Vagina (tissue), 2 donors: ENCODE data around the gene TTLL12. TPM values are rescaled to one million over a fixed set of nuclear protein-coding genes. Genes with fewer than 3 reads are reported as not detected.

Experiments used
- DNase-seq, 2 donors: peaks; one replicate each; pipeline ENCODE4 v3.0.0-alpha.2; 2017; ENCODE audit errors: extremely low spot score in 2 of 2
- H3K27ac ChIP-seq: fragments of 200-600 bp; sonication (generic); one replicate; pipeline ENCODE4 v1.5.1; 2019
- H3K27me3 ChIP-seq: fragments of 200-600 bp; sonication (generic); one replicate; pipeline ENCODE4 v1.5.1; 2019
- H3K36me3 ChIP-seq, 2 donors: fragments of 200-600 bp; sonication (generic); one replicate each; pipeline ENCODE4 v1.5.1; 2017 to 2019
- H3K4me1 ChIP-seq: fragments of 200-600 bp; sonication (generic); one replicate; pipeline ENCODE4 v1.5.1; 2019
- H3K4me3 ChIP-seq, 2 donors: fragments of 200-600 bp; sonication (generic); 1 replicate in 1 of 2; 2 replicates in 1 of 2; pipeline ENCODE4 v1.5.1; 2016 to 2019
- H3K9me3 ChIP-seq: fragments of 200-600 bp; sonication (generic); one replicate; pipeline ENCODE4 v1.5.1; 2019
- CTCF ChIP-seq, 3 experiments: fragments of 450-650 bp in 2 of 3; fragments of 200-600 bp in 1 of 3; sonication (generic) in 1 of 3; IDR thresholded peaks; one replicate each; pipeline ENCODE4 v1.5.1; 2017 to 2019; ENCODE audit warnings: antibody characterized with exemption in 3 of 3, mild to moderate bottlenecking in 2 of 3, moderate library complexity in 2 of 3
- POLR2A ChIP-seq, 2 donors: fragments of 450-650 bp; IDR thresholded peaks; one replicate each; pipeline ENCODE4 v1.6.1; 2017; ENCODE audit warnings: antibody characterized with exemption in 2 of 2, mild to moderate bottlenecking in 2 of 2, moderate library complexity in 2 of 2
- POLR2AphosphoS5 ChIP-seq, 2 donors: sonication (generic); formaldehyde crosslinking; IDR thresholded peaks; one replicate each; pipeline ENCODE4 v1.9.0; 2017; ENCODE audit warnings: antibody characterized with exemption in 2 of 2, mild to moderate bottlenecking in 2 of 2, low read depth in 1 of 2; ENCODE audit not compliant: insufficient read depth in 1 of 2
- intact Hi-C: fragments of 100-400 bp; cut with DNase I; formaldehyde crosslinking; loops from one replicate; pipeline ENCODE4 v1.15.1; 2023
- total RNA-seq: library from RNA; depleted of rRNA; stranded (reverse); fragments of >200 nt; gene quantifications from one replicate; pipeline ENCODE4 v1.2.3, GENCODE V29; 2016

The TTLL12 gene
- total RNA-seq, 1 donor from 2014 or later: 56.2 TPM

GRCh38 chr22:43179146-43179910 is 7.6 kb downstream of the TTLL12 start:
- no peak overlapping the region for H3K27ac ChIP-seq
- TF ChIP-seq CTCF (IDR thresholded peaks at IDR 0.05) (no peak), POLR2A (IDR thresholded peaks at IDR 0.05) (no peak), POLR2AphosphoS5 (IDR thresholded peaks at IDR 0.05; ENCODE audit: insufficient read depth in 1 of 2, low read depth in 1 of 2) (no peak)

GRCh38 chr22:43177479-43177878 is 9.5 kb downstream of the TTLL12 start:
- Histone ChIP-seq H3K36me3 (peaks cover 0 to 38% of the 10 kb centered on the region in 2 donors), H3K27me3 (no peaks in the 10 kb centered on the region), H3K4me1 (no peaks in the 10 kb centered on the region), H3K9me3 (no peaks in the 10 kb centered on the region), H3K27ac (no peak overlapping the region), H3K4me3 (no peak overlapping the region)
- no peak for TF ChIP-seq POLR2A (IDR thresholded peaks at IDR 0.05)
- no peak for TF ChIP-seq CTCF (IDR thresholded peaks at IDR 0.05)
- TF ChIP-seq POLR2AphosphoS5 (IDR thresholded peaks at IDR 0.05; ENCODE audit: insufficient read depth in 1 of 2, low read depth in 1 of 2): no peak
- no peak for DNase-seq
- intact Hi-C loops: no loop called here

More at GRCh38 chr22:43179146-43179910, 7.6 kb downstream of the TTLL12 start:
- Histone ChIP-seq H3K27me3 (no peaks in the 10 kb centered on the region), H3K36me3 (peaks cover 0 to 20% of the 10 kb centered on the region in 2 donors), H3K4me1 (peaks cover 6% of the 10 kb centered on the region), H3K9me3 (no peaks in the 10 kb centered on the region), H3K4me3 (no peak overlapping the region)
- intact Hi-C loops: no loop called here
- DNase-seq: no peak

- Histone ChIP-seq H3K36me3 (peaks cover 0 to 50% of the 10 kb centered on the region in 2 donors), H3K4me1 (no peaks in the 10 kb centered on the region), H3K9me3 (no peaks in the 10 kb centered on the region), H3K27ac (no peak overlapping the region), H3K27me3 (no peaks in the 10 kb centered on the region), H3K4me3 (no peak overlapping the region)
- TF ChIP-seq POLR2A (IDR thresholded peaks at IDR 0.05): no peak
- no peak for TF ChIP-seq POLR2AphosphoS5 (IDR thresholded peaks at IDR 0.05; ENCODE audit: insufficient read depth in 1 of 2, low read depth in 1 of 2)
- TF ChIP-seq CTCF (IDR thresholded peaks at IDR 0.05): no peak
- DNase-seq: no peak
- intact Hi-C loops: no loop called here
These were observed 10.8 kb downstream of the TTLL12 start for GRCh38 chr22:43176090-43176489.

GRCh38 chr22:43174941-43175531 is 11.9 kb downstream of the TTLL12 start:
- no peak overlapping the region for H3K27ac ChIP-seq
- DNase-seq: no peak
- TF ChIP-seq CTCF (IDR thresholded peaks at IDR 0.05): no peak
- peak in 1 of 2 donors; percentile 51 for TF ChIP-seq POLR2AphosphoS5 (IDR thresholded peaks at IDR 0.05; ENCODE audit: insufficient read depth in 1 of 2, low read depth in 1 of 2)

More at GRCh38 chr22:43174941-43175531, 11.9 kb downstream of the TTLL12 start:
- Histone ChIP-seq H3K4me3 (no peak overlapping the region), H3K27me3 (no peaks in the 10 kb centered on the region), H3K9me3 (no peaks in the 10 kb centered on the region), H3K36me3 (peaks cover 0 to 60% of the 10 kb centered on the region in 2 donors), H3K4me1 (no peaks in the 10 kb centered on the region)
- intact Hi-C loops: no loop called here
